ENCODE results near the gene SULT1C2. TPM values are rescaled to one million over a fixed set of nuclear protein-coding genes. Genes with fewer than 3 reads are reported as not detected.

Gene SULT1C2
- total and polyA plus RNA-seq, 2 of the 4 experiments (the other 2 are of a cell fraction): 0.09 TPM; not detected in 1

DNA sequence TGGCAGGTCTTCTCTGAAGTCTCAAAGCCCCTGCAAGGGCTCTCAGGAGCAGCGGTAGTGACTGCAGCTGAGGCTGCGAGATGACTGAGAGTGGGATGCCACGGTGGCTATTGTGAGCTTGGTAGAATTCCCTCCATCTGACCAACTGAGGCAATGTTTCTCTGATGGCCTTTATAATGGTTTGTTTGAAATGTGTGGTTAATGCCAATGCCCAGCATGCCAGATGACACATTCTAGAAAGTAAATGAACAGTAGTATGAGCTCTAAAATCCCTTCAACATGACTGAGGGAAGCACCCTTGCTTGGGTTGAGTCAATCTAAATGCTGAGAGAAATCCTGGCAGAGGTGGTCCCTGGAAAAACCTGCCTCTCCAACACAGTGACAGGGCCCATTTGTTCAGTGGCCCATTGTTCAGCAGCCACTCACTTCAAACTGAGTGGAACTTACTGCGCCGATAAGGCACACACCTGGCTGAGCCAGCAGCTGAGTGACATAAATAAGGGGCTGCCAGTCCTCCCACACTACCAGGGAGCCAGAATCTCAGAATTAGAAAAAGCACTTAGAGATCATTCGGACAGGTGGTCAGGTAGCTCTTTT is 31.7 kb downstream of the SULT1C2 start:
- BruUV-seq (replicated peaks): no TSS peak
- in situ Hi-C loops (cut with MboI; ENCODE audit: low sequenced_read_pairs) (no loop called here), intact Hi-C loops (cut with micrococcal nuclease) (no loop called here), dilution Hi-C loops (cut with HindIII; ENCODE audit: low sequenced_read_pairs, unreplicated experiment) (no loop called here)
- Histone ChIP-seq H2AK9ac (replicated peaks; ENCODE audit: low read depth, low read length, poor library complexity) (no peak overlapping the region), H3K4me3 (ENCODE audit: insufficient read depth, low read depth, low read length) (no peak overlapping the region), H4K91ac (ENCODE audit: insufficient read depth, low read depth, low read length) (no peak overlapping the region), H3K9me1 (ENCODE audit: insufficient read depth, low read length) (0 out of 2 replicates have a peak, but pooled peaks cover 3% of the 10 kb centered on the region), H2BK120ac (ENCODE audit: low read depth, low read length) (no peak overlapping the region), H2BK15ac (ENCODE audit: low read depth, low read length) (no peak overlapping the region), H3K18ac (ENCODE audit: low read depth, low read length) (no peak overlapping the region), H4K8ac (ENCODE audit: low read depth in 2 of 2, low read length in 2 of 2) (no peak overlapping the region), H3K36me3 (ENCODE audit: control insufficient read depth, insufficient read depth, low read length) (no peaks in the 10 kb centered on the region), H4K5ac (ENCODE audit: low read depth, low read length) (no peak overlapping the region), H2BK20ac (ENCODE audit: low read depth, low read length) (no peak overlapping the region), H2BK5ac (ENCODE audit: low read depth, low read length, poor library complexity, severe bottlenecking) (no peak overlapping the region), H3K14ac (replicated peaks; ENCODE audit: low read depth, low read length) (no peak overlapping the region), H3K4me2 (ENCODE audit: low read depth, low read length) (no peak overlapping the region), H3K79me1 (ENCODE audit: low read depth in 1 of 2, low read length in 2 of 2) (no peaks in the 10 kb centered on the region), H2AFZ (replicated peaks; ENCODE audit: low read length, poor library complexity) (no peak overlapping the region), H4K20me1 (ENCODE audit: insufficient read depth, low read length) (no peaks in the 10 kb centered on the region), H3K27ac (ENCODE audit: insufficient read depth, low read length) (no peak overlapping the region), H3K9me3 (ENCODE audit: control insufficient read depth, insufficient read depth, low read length) (no peaks in the 10 kb centered on the region), H3K9ac (ENCODE audit: low read depth, low read length) (no peak overlapping the region), H3K4ac (ENCODE audit: low read depth, low read length) (no peak overlapping the region), H3K4me1 (ENCODE audit: control insufficient read depth, insufficient read depth, low read length) (peaks cover 3% of the 10 kb centered on the region; the same call in 1 of the 2 replicates), H3K56ac (ENCODE audit: extremely low read depth, insufficient read depth, low read length) (no peak overlapping the region), H3K27me3 (ENCODE audit: control insufficient read depth, insufficient read depth, low read length) (no peaks in the 10 kb centered on the region; the same call in 1 of the 2 replicates), H3K23ac (ENCODE audit: low read depth, low read length) (no peak overlapping the region), H2AK5ac (ENCODE audit: low read depth, low read length) (no peak overlapping the region)
- DNase-seq (no peak), ATAC-seq (ENCODE audit: low read depth) (no peak)
- POLR2A ChIA-PET (ENCODE audit: unreplicated experiment): no interaction called here
- WGBS, 2 experiments (ENCODE audit: extremely low coverage in 2 of 2, insufficient read length in 1 of 2): no CpG with 5 or more reads among the region's 6 CpGs
- CTCF ChIA-PET: interaction anchor here (0.6 kb wide), 1 partner anchor 20 kb away, joined by 5 read pairs; no protein-coding TSS in a partner anchor
- no peak for TF ChIP-seq RFX5 (IDR thresholded peaks at IDR 0.05; ENCODE audit: low read depth, low read length)
- TF ChIP-seq, protein P1, sequence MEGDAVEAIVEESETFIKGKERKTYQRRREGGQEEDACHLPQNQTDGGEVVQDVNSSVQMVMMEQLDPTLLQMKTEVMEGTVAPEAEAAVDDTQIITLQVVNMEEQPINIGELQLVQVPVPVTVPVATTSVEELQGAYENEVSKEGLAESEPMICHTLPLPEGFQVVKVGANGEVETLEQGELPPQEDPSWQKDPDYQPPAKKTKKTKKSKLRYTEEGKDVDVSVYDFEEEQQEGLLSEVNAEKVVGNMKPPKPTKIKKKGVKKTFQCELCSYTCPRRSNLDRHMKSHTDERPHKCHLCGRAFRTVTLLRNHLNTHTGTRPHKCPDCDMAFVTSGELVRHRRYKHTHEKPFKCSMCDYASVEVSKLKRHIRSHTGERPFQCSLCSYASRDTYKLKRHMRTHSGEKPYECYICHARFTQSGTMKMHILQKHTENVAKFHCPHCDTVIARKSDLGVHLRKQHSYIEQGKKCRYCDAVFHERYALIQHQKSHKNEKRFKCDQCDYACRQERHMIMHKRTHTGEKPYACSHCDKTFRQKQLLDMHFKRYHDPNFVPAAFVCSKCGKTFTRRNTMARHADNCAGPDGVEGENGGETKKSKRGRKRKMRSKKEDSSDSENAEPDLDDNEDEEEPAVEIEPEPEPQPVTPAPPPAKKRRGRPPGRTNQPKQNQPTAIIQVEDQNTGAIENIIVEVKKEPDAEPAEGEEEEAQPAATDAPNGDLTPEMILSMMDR (conservative IDR thresholded peaks at IDR 0.05; ENCODE audit: low read depth, low read length): no peak
- no peak for TF ChIP-seq MAZ (IDR thresholded peaks at IDR 0.05; ENCODE audit: borderline replicate concordance, low read depth, low read length)
- TF ChIP-seq FOS (IDR thresholded peaks at IDR 0.05; ENCODE audit: low read depth, low read length): no peak
- TF ChIP-seq NFE2L2 (IDR thresholded peaks at IDR 0.05; ENCODE audit: low read depth, low read length): no peak
- no peak for TF ChIP-seq MAFK (IDR thresholded peaks at IDR 0.05; ENCODE audit: low read depth, low read length)
- no peak for TF ChIP-seq POLR2A (IDR thresholded peaks at IDR 0.05; ENCODE audit: low read depth, low read length)
- TF ChIP-seq, protein P2, sequence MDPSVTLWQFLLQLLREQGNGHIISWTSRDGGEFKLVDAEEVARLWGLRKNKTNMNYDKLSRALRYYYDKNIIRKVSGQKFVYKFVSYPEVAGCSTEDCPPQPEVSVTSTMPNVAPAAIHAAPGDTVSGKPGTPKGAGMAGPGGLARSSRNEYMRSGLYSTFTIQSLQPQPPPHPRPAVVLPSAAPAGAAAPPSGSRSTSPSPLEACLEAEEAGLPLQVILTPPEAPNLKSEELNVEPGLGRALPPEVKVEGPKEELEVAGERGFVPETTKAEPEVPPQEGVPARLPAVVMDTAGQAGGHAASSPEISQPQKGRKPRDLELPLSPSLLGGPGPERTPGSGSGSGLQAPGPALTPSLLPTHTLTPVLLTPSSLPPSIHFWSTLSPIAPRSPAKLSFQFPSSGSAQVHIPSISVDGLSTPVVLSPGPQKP (IDR thresholded peaks at IDR 0.05; ENCODE audit: borderline replicate concordance, low read depth, low read length): no peak
- no peak for TF ChIP-seq CHD1 (IDR thresholded peaks at IDR 0.05; ENCODE audit: low read depth, low read length)
- no peak for TF ChIP-seq BHLHE40 (IDR thresholded peaks at IDR 0.05; ENCODE audit: low read depth, low read length)
- TF ChIP-seq RCOR1 (IDR thresholded peaks at IDR 0.05; ENCODE audit: insufficient replicate concordance, low read length): no peak
- TF ChIP-seq RAD21 (IDR thresholded peaks at IDR 0.05; ENCODE audit: low read length): no peak
- TF ChIP-seq MXI1 (IDR thresholded peaks at IDR 0.05; ENCODE audit: borderline replicate concordance, low read depth, low read length): no peak
- TF ChIP-seq, protein P3, sequence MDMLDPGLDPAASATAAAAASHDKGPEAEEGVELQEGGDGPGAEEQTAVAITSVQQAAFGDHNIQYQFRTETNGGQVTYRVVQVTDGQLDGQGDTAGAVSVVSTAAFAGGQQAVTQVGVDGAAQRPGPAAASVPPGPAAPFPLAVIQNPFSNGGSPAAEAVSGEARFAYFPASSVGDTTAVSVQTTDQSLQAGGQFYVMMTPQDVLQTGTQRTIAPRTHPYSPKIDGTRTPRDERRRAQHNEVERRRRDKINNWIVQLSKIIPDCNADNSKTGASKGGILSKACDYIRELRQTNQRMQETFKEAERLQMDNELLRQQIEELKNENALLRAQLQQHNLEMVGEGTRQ (IDR thresholded peaks at IDR 0.05; ENCODE audit: low read depth, low read length): no peak
- TF ChIP-seq SMC3 (IDR thresholded peaks at IDR 0.05; ENCODE audit: low read depth, low read length): no peak
- no peak for TF ChIP-seq CEBPB (IDR thresholded peaks at IDR 0.05; ENCODE audit: low read depth, low read length)
